Gastrocnemius medialis (tissue), 4 donors: Measurements from ENCODE around the gene NAV1. TPM values are rescaled to one million over a fixed set of nuclear protein-coding genes. Genes with fewer than 3 reads are reported as not detected.
A peak's percentile ranks its signal among the peaks of the same experiment; 100 is the strongest.

Experiments
- ATAC-seq, 2 donors: fragments of 150-250 bp; one replicate each; pipeline ENCODE4 v1.9.1; 2016
- DNase-seq, 2 donors: peaks; one replicate each; pipeline ENCODE4 v3.0.0-alpha.2; 2019
- H3K27ac ChIP-seq, 4 donors: fragments of 200-600 bp; sonication (generic); 1 replicate in 1 of 4; 2 replicates in 3 of 4; pipeline ENCODE4 v1.5.1; 2016 to 2018; ENCODE audit warnings: mild to moderate bottlenecking in 2 of 4, moderate library complexity in 1 of 4
- H3K27me3 ChIP-seq, 3 donors: fragments of 200-600 bp; sonication (generic) in 2 of 3; 1 replicate in 1 of 3; 2 replicates in 2 of 3; pipeline versions ENCODE4 v1.5.1 to v1.6.0; 2016 to 2019; ENCODE audit warnings: mild to moderate bottlenecking in 1 of 3, moderate library complexity in 1 of 3
- H3K36me3 ChIP-seq, 2 donors: fragments of 200-600 bp; sonication (generic) in 1 of 2; one replicate each; pipeline ENCODE4 v1.5.1; 2017 to 2018
- H3K4me1 ChIP-seq, 2 donors: fragments of 200-600 bp; sonication (generic) in 1 of 2; one replicate each; pipeline ENCODE4 v1.5.1; 2016 to 2017; ENCODE audit warnings: mild to moderate bottlenecking in 2 of 2
- H3K4me3 ChIP-seq, 4 donors: fragments of 200-600 bp; sonication (generic) in 3 of 4; 1 replicate in 1 of 4; 2 replicates in 3 of 4; pipeline ENCODE4 v1.5.1; 2016 to 2019; ENCODE audit warnings: mild to moderate bottlenecking in 2 of 4
- H3K9me3 ChIP-seq, 3 donors: fragments of 200-600 bp; sonication (generic) in 2 of 3; 1 replicate in 1 of 3; 2 replicates in 2 of 3; pipeline ENCODE4 v1.5.1; 2016 to 2019
- POLR2A ChIP-seq, 2 donors: fragments of 450-650 bp; IDR thresholded peaks; one replicate each; pipeline ENCODE4 v1.6.1; 2017; ENCODE audit warnings: antibody characterized with exemption in 2 of 2, mild to moderate bottlenecking in 2 of 2, moderate library complexity in 2 of 2
- in situ Hi-C, 4 donors: fragments of 200-750 bp; cut with MboI; loops; one replicate each; pipeline versions ENCODE4 v1.15.0 to v1.8.0; 2017; ENCODE audit warnings: low sequenced_read_pairs in 4 of 4
- intact Hi-C: fragments of 100-400 bp; cut with DNase I; formaldehyde crosslinking; loops from one replicate; pipeline ENCODE4 v1.15.1; 2023; ENCODE audit warnings: low total_unique reads
- total RNA-seq, 4 donors: library from RNA; depleted of rRNA; stranded (reverse); fragments of >200 nt; gene quantifications; one replicate each; pipeline versions ENCODE4 v1.1.0 to v1.2.3, GENCODE V29; 2016
- TF ChIP-seq, protein P1 (sequence below), 5 experiments: fragments of 450-650 bp in 3 of 5; fragments of 200-600 bp in 2 of 5; sonication (generic) in 2 of 5; IDR thresholded peaks in 4 of 5; conservative IDR thresholded peaks in 1 of 5; 1 replicate in 4 of 5; 2 replicates in 1 of 5; pipeline ENCODE4 v1.5.1; 2016 to 2019; ENCODE audit warnings: antibody characterized with exemption in 5 of 5, mild to moderate bottlenecking in 3 of 5, moderate library complexity in 3 of 5

Gene NAV1
- total RNA-seq, 4 donors from 2014 or later: 4.2 to 9.1 (median 7.1) TPM

GRCh38 chr1:201554190-201554600 lies 15.3 kb downstream of the NAV1 start:
- TF ChIP-seq, protein P1, sequence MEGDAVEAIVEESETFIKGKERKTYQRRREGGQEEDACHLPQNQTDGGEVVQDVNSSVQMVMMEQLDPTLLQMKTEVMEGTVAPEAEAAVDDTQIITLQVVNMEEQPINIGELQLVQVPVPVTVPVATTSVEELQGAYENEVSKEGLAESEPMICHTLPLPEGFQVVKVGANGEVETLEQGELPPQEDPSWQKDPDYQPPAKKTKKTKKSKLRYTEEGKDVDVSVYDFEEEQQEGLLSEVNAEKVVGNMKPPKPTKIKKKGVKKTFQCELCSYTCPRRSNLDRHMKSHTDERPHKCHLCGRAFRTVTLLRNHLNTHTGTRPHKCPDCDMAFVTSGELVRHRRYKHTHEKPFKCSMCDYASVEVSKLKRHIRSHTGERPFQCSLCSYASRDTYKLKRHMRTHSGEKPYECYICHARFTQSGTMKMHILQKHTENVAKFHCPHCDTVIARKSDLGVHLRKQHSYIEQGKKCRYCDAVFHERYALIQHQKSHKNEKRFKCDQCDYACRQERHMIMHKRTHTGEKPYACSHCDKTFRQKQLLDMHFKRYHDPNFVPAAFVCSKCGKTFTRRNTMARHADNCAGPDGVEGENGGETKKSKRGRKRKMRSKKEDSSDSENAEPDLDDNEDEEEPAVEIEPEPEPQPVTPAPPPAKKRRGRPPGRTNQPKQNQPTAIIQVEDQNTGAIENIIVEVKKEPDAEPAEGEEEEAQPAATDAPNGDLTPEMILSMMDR (IDR thresholded peaks at IDR 0.05 in 4 of 5, conservative IDR thresholded peaks at IDR 0.05 in 1 of 5): no peak
- no peak for TF ChIP-seq POLR2A (IDR thresholded peaks at IDR 0.05)
- in situ Hi-C loops: no loop called here
- intact Hi-C loops: no loop called here
- Histone ChIP-seq H3K36me3 (no peaks in the 10 kb centered on the region), H3K9me3 (no peaks in the 10 kb centered on the region), H3K4me3 (no peak overlapping the region), H3K27ac (peak overlapping the region; percentile 28 to 72 (median 62)), H3K4me1 (peaks cover 5 to 15% of the 10 kb centered on the region in 2 donors), H3K27me3 (no peaks in the 10 kb centered on the region)
- DNase-seq: no peak
- ATAC-seq: no peak

- no peak for ATAC-seq
- Histone ChIP-seq H3K27ac (peak overlapping the region; percentile 28 to 72 (median 62)), H3K36me3 (no peaks in the 10 kb centered on the region), H3K27me3 (no peaks in the 10 kb centered on the region), H3K9me3 (no peaks in the 10 kb centered on the region), H3K4me3 (no peak overlapping the region), H3K4me1 (peaks cover 11 to 19% of the 10 kb centered on the region in 2 donors)
- DNase-seq: no peak
- in situ Hi-C loops: loop anchor here in 1 of 4 donors (5.0 kb wide), 1 partner anchor 237 kb away; no protein-coding TSS in a partner anchor
- TF ChIP-seq, protein P1 (IDR thresholded peaks at IDR 0.05 in 4 of 5, conservative IDR thresholded peaks at IDR 0.05 in 1 of 5): no peak
- TF ChIP-seq POLR2A (IDR thresholded peaks at IDR 0.05): no peak
- intact Hi-C loops: no loop called here
These were observed 16.1 kb downstream of the NAV1 start for GRCh38 chr1:201554789-201555592.

GRCh38 chr1:201555593-201555945 lies 16.6 kb downstream of the NAV1 start:
- Histone ChIP-seq H3K4me1 (peaks cover 12 to 20% of the 10 kb centered on the region in 2 donors), H3K9me3 (no peaks in the 10 kb centered on the region), H3K36me3 (no peaks in the 10 kb centered on the region), H3K27ac (peak overlapping the region in 3 of 4 donors; percentile 56 to 72 (median 67)), H3K4me3 (no peak overlapping the region), H3K27me3 (no peaks in the 10 kb centered on the region)
- DNase-seq: no peak
- intact Hi-C loops (no loop called here), in situ Hi-C loops (loop anchor here in 1 of 4 donors (5.0 kb wide), 1 partner anchor 237 kb away; no protein-coding TSS in a partner anchor)
- no peak for TF ChIP-seq POLR2A (IDR thresholded peaks at IDR 0.05)
- TF ChIP-seq, protein P1 (IDR thresholded peaks at IDR 0.05 in 4 of 5, conservative IDR thresholded peaks at IDR 0.05 in 1 of 5): no peak
- ATAC-seq: no peak

- in situ Hi-C loops: loop anchor here in 1 of 4 donors (5.0 kb wide), 1 partner anchor 235 kb away; no protein-coding TSS in a partner anchor
- peaks cover 12 to 20% of the 10 kb centered on the region in 2 donors for H3K4me1 ChIP-seq
- intact Hi-C loops: no loop called here
- H3K27me3 ChIP-seq: no peaks in the 10 kb centered on the region
- no peak for TF ChIP-seq POLR2A (IDR thresholded peaks at IDR 0.05)
- TF ChIP-seq, protein P1 (IDR thresholded peaks at IDR 0.05 in 4 of 5, conservative IDR thresholded peaks at IDR 0.05 in 1 of 5): no peak
- H3K27ac ChIP-seq: peak overlapping the region in 2 of 4 donors; percentile 35 to 67
- no peaks in the 10 kb centered on the region for H3K9me3 ChIP-seq
- no peak for ATAC-seq
- no peak for DNase-seq
- no peak overlapping the region for H3K4me3 ChIP-seq
- H3K36me3 ChIP-seq: no peaks in the 10 kb centered on the region
These were observed 18.1 kb downstream of the NAV1 start for GRCh38 chr1:201556841-201557571.
